GM23338 (cell line): ENCODE data around the gene INTS2. TPM values are rescaled to one million over a fixed set of nuclear protein-coding genes. Genes with fewer than 3 reads are reported as not detected.

Experiments
- ATAC-seq: fragments of 200-7000 bp; cut with Tn5 transposase; 3 replicates; pipeline ENCODE4 v1.9.1; 2020
- DNase-seq: peaks from one replicate; pipeline ENCODE4 v3.0.0-alpha.2; 2015; ENCODE audit warnings: low spot score
- H2AFZ ChIP-seq: fragments of 200-600 bp; sonication (generic); 2 replicates; pipeline ENCODE4 v1.8.0; 2016; ENCODE audit warnings: antibody characterized with exemption, mild to moderate bottlenecking, moderate library complexity
- H3F3A ChIP-seq: fragments of 200-600 bp; sonication (generic); replicated peaks from 2 replicates; pipeline ENCODE4 v1.8.0; 2017; ENCODE audit warnings: antibody characterized with exemption, mixed run types, low read depth
- H3K27ac ChIP-seq: fragments of 200-600 bp; sonication (generic); 2 replicates; pipeline ENCODE4 v1.6.1; 2016; ENCODE audit warnings: low read depth
- H3K27me3 ChIP-seq: fragments of 200-600 bp; sonication (generic); 2 replicates; pipeline ENCODE4 v1.8.0; 2016; ENCODE audit warnings: mild to moderate bottlenecking, mixed run types, moderate library complexity; ENCODE audit not compliant: insufficient read depth
- H3K36me3 ChIP-seq: fragments of 200-600 bp; sonication (generic); 2 replicates; pipeline ENCODE4 v1.8.0; 2016; ENCODE audit warnings: mild to moderate bottlenecking; ENCODE audit not compliant: insufficient read depth
- H3K4me1 ChIP-seq: fragments of 200-600 bp; sonication (generic); 2 replicates; pipeline ENCODE4 v1.8.0; 2016; ENCODE audit warnings: mild to moderate bottlenecking, moderate library complexity; ENCODE audit not compliant: insufficient read depth
- H3K4me2 ChIP-seq: fragments of 200-600 bp; sonication (generic); 2 replicates; pipeline ENCODE4 v1.7.1; 2017; ENCODE audit warnings: mixed run types
- H3K4me3 ChIP-seq: fragments of 200-600 bp; sonication (generic); 2 replicates; pipeline ENCODE4 v1.6.1; 2016; ENCODE audit warnings: mixed run types
- H3K79me2 ChIP-seq: fragments of 200-600 bp; sonication (generic); replicated peaks from 2 replicates; pipeline ENCODE4 v1.8.0; 2017; ENCODE audit warnings: mild to moderate bottlenecking; ENCODE audit not compliant: insufficient read depth
- H3K9me2 ChIP-seq: fragments of 200-600 bp; sonication (generic); 2 replicates; pipeline ENCODE4 v1.8.0; 2017; ENCODE audit not compliant: insufficient read depth
- H4K20me1 ChIP-seq: fragments of 200-600 bp; sonication (generic); replicated peaks from 2 replicates; pipeline ENCODE4 v1.8.0; 2017; ENCODE audit warnings: mild to moderate bottlenecking; ENCODE audit not compliant: insufficient read depth
- H3K27ac Mint-ChIP-seq: 2 replicates; pipeline ENCODE4 v1.8.0; 2020; ENCODE audit warnings: inconsistent platforms, mild to moderate bottlenecking, moderate library complexity, mixed read lengths
- H3K27me3 Mint-ChIP-seq: 3 replicates; pipeline ENCODE4 v1.8.0; 2022; ENCODE audit warnings: low read depth, mild to moderate bottlenecking, moderate library complexity, mixed read lengths, inconsistent platforms; ENCODE audit not compliant: insufficient read depth, poor library complexity
- H3K36me3 Mint-ChIP-seq: 3 replicates; pipeline ENCODE4 v1.8.0; 2021; ENCODE audit warnings: low read depth, mild to moderate bottlenecking, inconsistent platforms, moderate library complexity, mixed read lengths
- H3K4me1 Mint-ChIP-seq: 3 replicates; pipeline ENCODE4 v1.8.0; 2020; ENCODE audit warnings: mild to moderate bottlenecking, inconsistent platforms, mixed read lengths
- H3K4me3 Mint-ChIP-seq: 3 replicates; pipeline ENCODE4 v1.8.0; 2021; ENCODE audit warnings: moderate library complexity, mild to moderate bottlenecking, inconsistent platforms, mixed read lengths
- H3K9me3 Mint-ChIP-seq: 3 replicates; pipeline ENCODE4 v1.8.0; 2020; ENCODE audit warnings: moderate library complexity, mild to moderate bottlenecking, inconsistent platforms, mixed read lengths
- CTCF ChIP-seq, 2 experiments: fragments of 200-600 bp in 1 of 2; sonication (generic) in 1 of 2; conservative IDR thresholded peaks; 2 replicates each; pipeline versions ENCODE4 v1.5.1 to v1.6.1; 2016 to 2017; ENCODE audit warnings: antibody characterized with exemption in 2 of 2, low read depth in 2 of 2, mild to moderate bottlenecking in 2 of 2, moderate library complexity in 1 of 2
- EZH2 ChIP-seq: fragments of 200-600 bp; sonication (generic); IDR thresholded peaks from one replicate; pipeline ENCODE4 v1.8.0; 2017; ENCODE audit warnings: antibody characterized with exemption, mild to moderate bottlenecking, low read depth; ENCODE audit not compliant: unreplicated experiment
- NANOG ChIP-seq: IDR thresholded peaks from 2 replicates; pipeline ENCODE4 v1.6.1; 2016; ENCODE audit warnings: antibody characterized with exemption, borderline replicate concordance
- POLR2AphosphoS5 ChIP-seq: IDR thresholded peaks from 2 replicates; pipeline ENCODE4 v1.6.1; 2016; ENCODE audit warnings: antibody characterized with exemption, low read depth
- STAT1 ChIP-seq: IDR thresholded peaks from one replicate; pipeline ENCODE4 v1.6.1; 2016; ENCODE audit warnings: antibody characterized with exemption; ENCODE audit not compliant: unreplicated experiment
- ZNF331 ChIP-seq: fragments of 250-450 bp; sonication (Bioruptor Pico); IDR thresholded peaks from 2 replicates; pipeline ENCODE4 v1.5.0; 2020; ENCODE audit warnings: low read depth, mild to moderate bottlenecking, moderate library complexity
- ZNF462 ChIP-seq: fragments of 250-450 bp; sonication (Bioruptor Pico); IDR thresholded peaks from 2 replicates; pipeline ENCODE4 v1.5.0; 2020; ENCODE audit warnings: mild to moderate bottlenecking, moderate library complexity
- polyA plus RNA-seq: library from polyadenylated mRNA; unstranded; fragments of >200 nt; fragmentation: Nextera tagmentation; extraction: Ambion mirVana; gene quantifications from 2 replicates; pipeline ENCODE4 v1.2.1, GENCODE V29; 2016
- total RNA-seq: library from RNA; depleted of rRNA; stranded (reverse); fragments of >200 nt; shearing (Covaris generic); gene quantifications from 2 replicates; pipeline ENCODE4 v1.2.3, GENCODE V29; 2014

INTS2 gene
- total and polyA plus RNA-seq, 2 experiments from 2014 or later, result 5.9 to 31.6 TPM

- TF ChIP-seq EZH2 (no peak), NANOG (no peak), POLR2AphosphoS5 (no peak), ZNF331 (CRISPR knock-in tag) (no peak)
Observed at GRCh38 chr17:61856035-61856434, 71.7 kb downstream of the INTS2 start (continued).

GRCh38 chr17:61852857-61853256 is 74.9 kb downstream of the INTS2 start:
- no peak overlapping the region for H3K4me2 ChIP-seq
- peaks cover 15% of the 10 kb centered on the region; the same call in 1 of the 2 replicates for H3K36me3 ChIP-seq
- no peaks in the 10 kb centered on the region for H3K4me1 Mint-ChIP-seq
- no peak overlapping the region for H3K4me3 ChIP-seq
- TF ChIP-seq STAT1 (no peak), ZNF462 (CRISPR knock-in tag) (no peak), POLR2AphosphoS5 (no peak), ZNF331 (CRISPR knock-in tag) (no peak), CTCF (conservative IDR thresholded peaks at IDR 0.05; ENCODE audit: low read depth in 2 of 2) (no peak)
- no peak overlapping the region for H3K27ac Mint-ChIP-seq
- ATAC-seq (no peak), DNase-seq (no peak)
- H3K4me3 Mint-ChIP-seq, result no peak overlapping the region
- peaks cover 33% of the 10 kb centered on the region; the same call in 2 of the 3 replicates for H3K36me3 Mint-ChIP-seq
- no peaks in the 10 kb centered on the region for H3K27me3 Mint-ChIP-seq
- H3K27me3 ChIP-seq, result no peaks in the 10 kb centered on the region
- H3K9me3 Mint-ChIP-seq, result no peaks in the 10 kb centered on the region
- no peaks in the 10 kb centered on the region for H3F3A ChIP-seq
- no peaks in the 10 kb centered on the region for H3K9me2 ChIP-seq
- H3K27ac ChIP-seq, result no peak overlapping the region
- no peak overlapping the region for H2AFZ ChIP-seq
- no peaks in the 10 kb centered on the region for H3K4me1 ChIP-seq
- H3K79me2 ChIP-seq, result no peaks in the 10 kb centered on the region
- 0 out of 2 replicates have a peak, but pooled peaks cover 4% of the 10 kb centered on the region for H4K20me1 ChIP-seq
